MV-4-11 (cell line): ENCODE results near the gene PRKCA.
A peak's percentile ranks its signal among the peaks of the same experiment; 100 is the strongest.
"Not testable (repeated sequence)": the region's sequence is repeated elsewhere in the genome, so short reads cannot be mapped to it uniquely, and the experiment has no call there.

Source experiments
- DNase-seq: peaks from one replicate; lab custom pipeline; 2025; lab: John Stamatoyannopoulos, UW

PRKCA gene

DNA sequence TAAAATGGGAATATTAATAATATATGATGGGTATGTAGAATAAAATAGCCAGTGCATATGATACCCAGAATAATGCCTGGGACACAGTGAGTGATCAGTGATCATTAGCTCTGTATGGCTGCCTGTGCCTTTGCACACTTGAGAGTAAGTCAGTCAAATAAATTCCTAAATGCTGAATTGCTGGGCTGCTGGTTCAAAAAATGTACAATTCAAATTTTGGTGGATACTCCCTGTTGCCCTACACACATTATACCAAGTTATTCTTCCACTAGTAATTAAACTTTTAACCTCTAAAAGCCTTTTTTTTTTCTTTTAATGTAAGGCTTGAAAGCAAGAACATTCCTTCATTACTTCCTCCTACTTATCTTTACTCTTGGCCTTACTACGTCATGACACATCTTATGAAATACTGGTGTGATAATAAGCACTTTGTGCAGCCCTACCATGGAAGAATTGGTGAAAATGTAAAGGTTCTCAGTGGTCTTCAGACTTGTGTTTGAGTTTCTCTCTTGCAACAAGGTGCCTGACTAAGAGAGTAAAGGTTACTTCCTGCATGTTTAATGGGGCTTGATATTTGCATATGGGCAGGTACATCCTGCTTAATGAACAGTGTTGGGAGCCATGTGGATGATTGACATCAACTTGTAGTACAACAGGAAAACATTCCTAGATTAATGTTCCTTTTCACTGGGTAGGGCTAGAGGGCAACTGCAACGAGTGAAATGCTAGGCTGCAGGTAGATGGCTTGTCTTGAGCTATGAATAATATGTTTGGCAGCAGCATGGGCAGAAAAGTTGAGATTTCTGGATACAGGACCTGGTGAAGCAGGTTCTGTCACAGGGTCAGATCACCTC is 84.3 kb downstream of the PRKCA start:
- peak; percentile 49 for DNase-seq

DNA sequence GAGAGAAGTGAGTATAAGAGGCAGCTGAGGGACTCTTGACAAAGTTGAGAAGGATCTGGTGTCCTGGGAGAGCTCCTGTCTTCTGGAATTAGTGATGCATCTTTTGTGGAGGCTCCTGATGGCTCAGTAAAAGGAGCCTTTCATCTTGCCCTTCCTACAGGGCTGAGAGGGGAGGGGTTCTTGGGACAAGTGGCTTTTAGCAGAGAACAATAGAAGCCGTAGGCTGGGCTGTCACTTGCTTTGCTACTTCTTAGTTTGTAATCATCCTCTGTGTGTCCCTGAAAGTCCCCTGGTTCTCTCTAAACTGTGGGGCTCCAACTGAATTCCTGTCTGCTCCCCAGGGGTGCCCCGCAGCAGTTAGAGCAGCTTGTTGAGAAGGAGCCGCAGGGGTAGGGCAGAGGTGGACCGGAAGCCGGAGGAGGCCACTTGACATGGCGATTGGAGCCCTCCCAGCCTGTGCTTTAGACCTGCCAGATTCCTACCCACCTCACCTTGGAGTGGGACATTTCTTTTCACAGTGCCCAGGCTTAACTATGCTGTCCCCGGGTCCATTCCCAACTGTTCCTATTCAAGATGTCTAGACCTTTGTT is 85.1 kb downstream of the PRKCA start:
- no peak for DNase-seq

DNA sequence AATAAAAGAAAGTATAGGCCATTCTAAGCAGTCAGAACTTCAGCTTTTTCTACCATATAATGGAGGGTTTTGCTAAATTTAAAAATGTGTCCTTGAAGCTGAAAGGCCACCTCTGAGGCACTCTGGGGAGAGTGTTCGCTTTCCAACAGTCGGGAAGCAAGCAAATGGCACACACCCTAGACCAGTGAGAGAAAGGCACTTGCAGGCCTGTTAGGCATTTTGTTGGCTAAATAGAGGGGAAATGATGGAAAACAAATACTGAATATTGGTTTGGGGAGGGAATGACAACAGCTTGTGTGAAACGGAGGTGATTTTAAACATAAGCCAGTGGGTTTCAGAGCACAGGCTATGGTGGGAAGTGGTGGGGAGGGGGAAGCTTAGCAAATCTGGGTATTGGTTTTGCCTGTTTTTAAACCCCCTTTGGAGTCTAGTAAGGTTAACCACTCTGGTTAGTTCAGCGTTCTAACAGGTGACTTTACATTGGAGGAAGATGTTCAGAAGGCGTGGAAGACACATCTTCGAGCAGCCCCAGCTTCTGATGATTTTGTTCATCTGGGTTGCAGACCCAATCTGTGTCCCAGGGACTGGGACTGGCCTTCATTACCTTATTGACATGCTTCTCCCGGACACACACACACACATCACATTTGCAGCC is 90.5 kb downstream of the PRKCA start:
- DNase-seq = no peak

DNA sequence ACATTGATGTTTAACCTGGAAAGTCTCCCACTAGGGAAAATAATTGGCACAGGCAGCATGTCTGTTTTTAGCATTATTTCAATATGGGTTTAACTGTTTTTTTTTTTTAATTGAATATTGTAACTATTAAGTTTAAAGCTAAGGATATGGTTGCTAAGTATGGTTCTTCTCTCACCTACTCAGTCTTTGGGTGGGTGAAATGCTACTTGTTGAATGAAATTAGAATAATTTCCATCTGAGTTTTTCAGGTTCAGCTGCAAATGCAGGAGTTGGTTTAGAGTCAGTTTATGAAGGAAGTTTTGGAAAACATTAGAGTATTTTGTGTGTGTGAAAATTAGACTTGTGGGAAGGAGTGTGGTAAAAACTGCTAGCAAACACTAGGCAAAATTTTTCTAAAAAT is 93.5 kb downstream of the PRKCA start:
- DNase-seq = no peak

- no peak for DNase-seq
These were observed 95.1 kb downstream of the PRKCA start for GRCh38 chr17:66397486-66397885.

DNA sequence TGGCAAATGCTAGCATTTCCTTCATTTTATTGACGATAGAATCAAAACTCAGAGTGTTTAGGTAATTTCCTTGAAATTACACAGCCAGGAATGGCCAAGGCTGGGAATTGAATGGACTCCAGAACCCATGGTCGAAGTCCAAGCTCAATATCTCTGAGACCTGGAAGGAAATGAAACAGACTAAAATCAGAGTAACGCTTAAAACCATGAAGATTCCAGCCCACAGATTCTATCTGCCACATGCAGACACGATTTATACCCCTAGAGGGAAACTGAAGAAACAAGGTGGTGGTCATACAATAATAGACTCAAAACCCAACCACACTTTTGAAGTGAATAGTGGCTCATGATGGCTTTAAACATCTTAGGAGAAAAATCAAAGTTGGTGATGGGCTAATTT is 95.6 kb downstream of the PRKCA start:
- no peak for DNase-seq

- no peak for DNase-seq
These were observed 96.2 kb downstream of the PRKCA start for GRCh38 chr17:66398617-66399016.

- DNase-seq = peak; percentile 5
These were observed 97.0 kb downstream of the PRKCA start for GRCh38 chr17:66399441-66399840.

DNA sequence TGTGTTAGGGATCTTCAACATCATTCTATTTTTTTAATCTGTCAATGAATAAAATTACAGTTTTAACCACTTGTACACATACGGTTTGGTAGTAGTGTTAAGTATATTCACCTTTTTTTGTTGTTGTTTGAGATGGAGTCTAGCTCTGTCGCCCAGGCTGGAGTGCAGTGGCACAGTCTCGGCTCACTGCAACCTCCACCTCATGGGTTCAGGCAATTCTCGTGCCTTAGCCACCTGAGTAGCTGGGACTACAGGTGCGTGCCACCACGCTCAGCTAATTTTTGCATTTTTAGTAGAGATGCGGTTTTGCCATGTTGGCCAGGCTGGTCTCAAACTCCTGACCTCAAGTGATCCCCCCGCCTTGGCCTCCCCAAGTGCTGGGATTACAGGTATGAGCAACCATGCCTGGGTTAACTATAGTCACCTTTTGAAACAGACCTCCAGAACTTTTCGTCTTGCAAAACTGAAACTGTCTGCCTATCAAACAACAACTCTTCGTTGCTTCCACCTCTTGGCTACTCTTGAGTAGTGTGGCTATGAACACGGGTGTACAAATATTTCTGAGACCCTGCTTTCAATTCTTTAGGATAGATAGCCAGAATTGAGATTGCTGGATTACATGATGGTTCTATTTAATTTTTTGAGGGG is 97.8 kb downstream of the PRKCA start:
- DNase-seq = not testable (repeated sequence)

DNA sequence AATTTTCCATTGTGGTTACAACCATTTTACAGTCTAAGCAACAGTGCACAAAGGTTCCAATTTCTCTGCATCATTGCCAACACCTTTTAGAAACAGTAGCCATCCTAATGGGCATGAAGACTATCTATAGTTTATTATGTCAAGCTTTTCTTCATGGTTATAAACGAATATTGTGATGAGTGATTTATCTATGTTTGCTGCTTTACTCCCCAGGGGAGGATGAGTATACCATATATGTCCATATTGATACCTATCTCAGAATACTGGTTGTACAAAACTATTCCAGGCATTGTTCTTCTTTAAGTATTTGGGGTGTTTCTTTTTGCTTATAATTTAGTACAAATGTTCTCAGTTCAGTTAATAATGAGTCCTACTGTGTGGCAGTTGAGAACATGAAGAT is 98.3 kb downstream of the PRKCA start:
- DNase-seq = no peak

GRCh38 chr17:66401364-66401763 is 99.0 kb downstream of the PRKCA start:
- DNase-seq = no peak

DNA sequence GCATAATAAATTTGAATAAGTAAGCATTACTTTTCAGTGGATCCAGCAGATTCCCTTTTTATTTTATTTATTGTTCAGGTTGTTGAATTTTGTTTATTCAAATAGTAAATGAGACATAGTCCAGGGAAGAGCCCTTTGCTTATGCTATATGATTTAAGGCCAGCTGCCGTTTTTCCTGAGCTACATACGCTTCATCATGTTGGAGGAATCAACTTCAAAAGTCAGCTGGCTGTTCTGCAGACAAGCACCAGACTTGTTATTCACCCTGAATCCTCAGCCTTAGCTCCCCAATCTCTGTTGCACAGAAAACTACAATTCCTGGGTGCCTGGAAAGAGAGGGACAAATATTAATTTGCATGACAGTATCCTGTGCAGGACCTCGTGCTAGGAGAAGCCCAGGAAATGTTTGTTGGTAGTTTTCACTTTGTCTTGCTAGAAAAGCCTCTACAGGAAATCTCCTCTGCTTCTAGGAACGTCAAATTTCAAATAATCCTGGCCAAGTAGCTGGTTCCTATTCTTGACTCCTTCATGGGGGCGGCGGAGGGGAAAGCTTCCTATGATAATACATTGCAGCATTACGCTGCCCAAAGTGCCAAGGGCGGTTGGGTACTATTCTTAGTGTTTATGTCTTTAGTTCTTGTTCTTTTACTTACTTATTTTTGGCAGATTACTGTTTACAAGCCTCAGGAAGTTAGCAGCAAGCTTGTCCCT is 101.6 kb downstream of the PRKCA start:
- DNase-seq = peak; percentile 59

GRCh38 chr17:66405836-66406677 is 103.6 kb downstream of the PRKCA start:
- no peak for DNase-seq

GRCh38 chr17:66406701-66407644 is 104.6 kb downstream of the PRKCA start:
- no peak for DNase-seq

DNA sequence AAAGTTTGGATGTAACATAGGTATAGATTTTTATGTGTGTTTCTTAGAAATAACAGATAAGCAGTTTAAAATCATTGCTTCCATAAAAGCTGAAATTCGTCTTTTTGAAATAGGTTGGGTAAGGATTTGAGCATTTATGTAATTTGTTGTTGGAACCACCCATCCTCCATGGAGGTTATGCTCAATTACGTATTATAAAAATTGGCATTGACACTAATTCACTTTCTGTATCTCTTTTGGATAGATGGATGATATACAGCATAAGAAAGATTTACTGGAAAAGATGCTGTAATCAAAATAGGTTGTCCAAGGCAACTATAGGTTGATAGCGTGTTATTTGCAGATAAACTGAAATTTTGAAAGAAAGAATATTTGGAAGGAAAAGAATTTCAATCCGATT is 105.5 kb downstream of the PRKCA start:
- no peak for DNase-seq

GRCh38 chr17:66411520-66411919 is 109.1 kb downstream of the PRKCA start:
- DNase-seq = no peak

DNA sequence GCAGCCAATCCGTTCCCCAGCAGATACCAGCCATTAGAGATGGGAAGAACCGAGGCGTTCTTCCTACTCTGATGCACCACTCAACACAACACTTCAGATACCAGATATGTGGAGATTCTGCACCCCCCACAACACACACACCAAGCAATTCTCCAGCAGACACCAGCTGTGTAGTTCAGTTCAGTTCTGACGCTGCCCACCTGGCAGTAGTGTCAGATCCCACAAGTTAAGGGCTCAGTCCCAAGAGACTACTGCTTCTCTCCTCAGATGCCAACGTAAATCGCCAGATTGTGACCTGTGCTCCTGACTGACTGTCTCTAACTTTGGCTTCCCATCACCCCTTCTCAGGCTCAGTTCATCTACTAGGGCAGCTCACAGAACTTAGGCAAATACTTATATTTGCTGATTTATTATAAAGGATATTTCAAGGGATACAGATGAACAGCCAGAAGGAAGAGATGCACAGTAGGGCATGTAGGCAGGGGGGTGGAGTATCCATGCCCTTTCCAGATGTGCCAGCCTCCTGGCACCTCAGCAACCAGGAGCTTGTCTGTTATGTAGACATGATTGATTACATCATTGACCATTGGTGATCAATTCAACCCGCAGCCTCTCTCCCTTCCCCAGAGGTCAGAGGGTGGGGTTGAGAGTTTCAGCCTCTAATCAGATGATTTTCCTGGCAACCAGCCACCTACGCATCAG is 110.6 kb downstream of the PRKCA start:
- DNase-seq = no peak

- DNase-seq = no peak
These were observed 111.4 kb downstream of the PRKCA start for GRCh38 chr17:66413559-66414520.
